Immature natural killer cell (primary cell): ENCODE results near the gene ILDR2. TPM values are rescaled to one million over a fixed set of nuclear protein-coding genes. Genes with fewer than 3 reads are reported as not detected.
A peak's percentile ranks its signal among the peaks of the same experiment; 100 is the strongest.

ENCODE experiments used
- DNase-seq, 3 donors: peaks; one replicate each; pipeline ENCODE4 v3.0.0; 2022; ENCODE audit warnings: mixed read lengths in 1 of 3
- H3K27ac Mint-ChIP-seq, 6 donors: one replicate each; pipeline ENCODE4 v1.8.0; 2020; ENCODE audit warnings: mixed read lengths in 6 of 6, mild to moderate bottlenecking in 5 of 6, inconsistent platforms in 4 of 6, moderate library complexity in 3 of 6
- H3K27me3 Mint-ChIP-seq, 3 donors: one replicate each; pipeline ENCODE4 v1.8.0; 2020 to 2021; ENCODE audit warnings: low read depth in 3 of 3, mild to moderate bottlenecking in 3 of 3, mixed read lengths in 3 of 3, moderate library complexity in 3 of 3, inconsistent platforms in 1 of 3
- H3K36me3 Mint-ChIP-seq, 3 donors: one replicate each; pipeline ENCODE4 v1.8.0; 2020; ENCODE audit warnings: mixed read lengths in 3 of 3, inconsistent platforms in 2 of 3, mild to moderate bottlenecking in 2 of 3
- H3K4me1 Mint-ChIP-seq, 2 donors: one replicate each; pipeline ENCODE4 v1.8.0; 2020; ENCODE audit warnings: inconsistent platforms in 2 of 2, mild to moderate bottlenecking in 2 of 2, mixed read lengths in 2 of 2, moderate library complexity in 1 of 2
- H3K4me3 Mint-ChIP-seq, 5 donors: one replicate each; pipeline ENCODE4 v1.8.0; 2020; ENCODE audit warnings: mild to moderate bottlenecking in 5 of 5, mixed read lengths in 5 of 5, inconsistent platforms in 3 of 5, moderate library complexity in 3 of 5
- H3K9me3 Mint-ChIP-seq, 6 donors: one replicate each; pipeline ENCODE4 v1.8.0; 2020; ENCODE audit warnings: mild to moderate bottlenecking in 6 of 6, mixed read lengths in 6 of 6, inconsistent platforms in 4 of 6, moderate library complexity in 3 of 6
- polyA plus RNA-seq, 3 donors: library from polyadenylated mRNA; unstranded; fragments of 300-500 nt; fragmentation: Illumina TruSeq; gene quantifications; one replicate each; pipeline ENCODE4 v1.2.3, GENCODE V29; 2021

The ILDR2 gene
- polyA plus RNA-seq, 3 donors from 2014 or later, result 1.9 TPM; not detected in 2

DNA sequence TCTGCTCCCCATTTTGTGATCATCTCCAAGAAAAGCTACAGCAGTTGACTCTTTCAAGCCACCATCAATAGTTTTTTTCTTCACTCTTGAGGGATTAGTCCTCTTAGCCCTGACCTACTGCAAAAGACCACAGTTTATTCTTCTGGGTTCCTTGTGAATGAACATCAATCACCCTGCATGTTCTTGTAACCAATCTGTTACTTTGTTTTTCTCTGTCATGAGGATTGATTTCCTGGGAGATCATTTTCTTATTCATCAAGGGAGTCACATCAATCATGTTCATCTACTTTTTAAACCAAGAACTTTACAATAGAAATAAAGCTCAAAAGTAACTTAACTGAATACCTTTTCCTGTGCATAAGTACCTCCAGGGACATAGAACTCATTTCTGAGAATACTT is 21.8 kb downstream of the ILDR2 start:
- Mint-ChIP-seq H3K4me3 (no peak overlapping the region), H3K9me3 (no peaks in the 10 kb centered on the region), H3K27me3 (peaks cover 2 to 11% (median 2%) of the 10 kb centered on the region in 3 donors), H3K36me3 (peaks cover 0 to 5% (median 3%) of the 10 kb centered on the region in 3 donors), H3K27ac (no peak overlapping the region), H3K4me1 (no peaks in the 10 kb centered on the region)
- DNase-seq, result no peak

GRCh38 chr1:166952002-166952746 is 23.2 kb downstream of the ILDR2 start:
- no peak overlapping the region for H3K27ac Mint-ChIP-seq
- peaks cover 2 to 11% (median 10%) of the 10 kb centered on the region in 3 donors for H3K27me3 Mint-ChIP-seq
- H3K9me3 Mint-ChIP-seq, result no peaks in the 10 kb centered on the region
- H3K4me3 Mint-ChIP-seq, result no peak overlapping the region
- peaks cover 0 to 5% (median 0%) of the 10 kb centered on the region in 3 donors for H3K36me3 Mint-ChIP-seq
- peaks cover 9 to 13% of the 10 kb centered on the region in 2 donors for H3K4me1 Mint-ChIP-seq
- DNase-seq, result no peak

- Mint-ChIP-seq H3K4me3 (no peak overlapping the region), H3K27me3 (peaks cover 0 to 16% (median 10%) of the 10 kb centered on the region in 3 donors), H3K36me3 (peaks cover 0 to 5% (median 0%) of the 10 kb centered on the region in 3 donors), H3K27ac (peak overlapping the region in 1 of 6 donors; percentile 42), H3K9me3 (no peaks in the 10 kb centered on the region), H3K4me1 (peaks cover 11 to 19% of the 10 kb centered on the region in 2 donors)
- no peak for DNase-seq
Observed at GRCh38 chr1:166951050-166951449, 24.3 kb downstream of the ILDR2 start.

DNA sequence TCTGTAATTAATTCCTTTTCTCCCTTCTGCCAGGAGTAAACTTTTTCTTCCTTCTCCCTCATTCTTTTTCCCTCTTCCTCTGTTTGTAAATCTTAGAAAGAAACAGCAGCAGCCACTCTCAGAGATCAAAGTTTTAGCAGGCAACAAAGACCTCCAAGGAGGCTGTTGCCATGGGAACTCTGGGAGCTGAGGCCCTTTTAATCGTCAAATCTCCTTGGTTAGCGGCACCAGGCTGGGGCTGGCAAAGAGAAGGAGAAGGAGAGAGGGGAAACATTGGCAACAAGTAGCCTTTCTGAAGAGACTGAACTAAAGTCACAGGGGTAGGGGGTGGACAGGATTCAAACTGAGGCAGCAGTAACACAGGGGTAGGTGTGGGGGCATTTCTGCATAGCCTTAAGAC is 25.2 kb downstream of the ILDR2 start:
- peaks cover 0 to 5% (median 0%) of the 10 kb centered on the region in 3 donors for H3K36me3 Mint-ChIP-seq
- H3K27ac Mint-ChIP-seq, result peak overlapping the region in 1 of 6 donors; percentile 26
- peaks cover 11 to 19% of the 10 kb centered on the region in 2 donors for H3K4me1 Mint-ChIP-seq
- no peak for DNase-seq
- no peak overlapping the region for H3K4me3 Mint-ChIP-seq
- peaks cover 2 to 16% (median 10%) of the 10 kb centered on the region in 3 donors for H3K27me3 Mint-ChIP-seq
- no peaks in the 10 kb centered on the region for H3K9me3 Mint-ChIP-seq

DNA sequence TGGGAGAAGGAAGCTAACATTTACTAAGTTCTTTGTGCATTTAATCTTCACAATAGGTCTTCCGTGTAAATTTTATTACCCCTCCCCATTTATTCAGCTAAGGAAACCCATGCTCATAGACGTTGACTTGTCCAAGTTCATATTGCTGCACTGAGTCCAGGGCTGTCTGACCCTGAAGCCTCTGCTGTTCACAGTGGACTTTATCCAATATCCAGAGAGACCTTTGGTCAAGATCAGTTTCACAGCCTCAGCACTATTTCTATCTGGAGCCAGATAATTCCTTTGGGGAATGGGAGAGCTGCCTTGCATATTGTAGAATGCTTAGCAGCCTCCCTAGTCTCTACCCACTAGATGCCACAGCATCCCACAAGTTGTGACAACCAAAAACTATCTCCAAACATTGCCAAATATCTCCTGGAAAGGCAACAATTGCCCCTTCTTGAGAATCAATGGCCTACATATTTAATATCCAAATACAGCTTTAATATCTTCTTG is 26.4 kb downstream of the ILDR2 start:
- Mint-ChIP-seq H3K27ac (no peak overlapping the region), H3K9me3 (no peaks in the 10 kb centered on the region), H3K27me3 (peaks cover 2 to 13% (median 12%) of the 10 kb centered on the region in 3 donors), H3K36me3 (peaks cover 0 to 5% (median 0%) of the 10 kb centered on the region in 3 donors), H3K4me1 (peaks cover 11 to 26% of the 10 kb centered on the region in 2 donors), H3K4me3 (no peak overlapping the region)
- no peak for DNase-seq

- Mint-ChIP-seq H3K36me3 (no peaks in the 10 kb centered on the region), H3K27ac (peak overlapping the region in 3 of 6 donors; percentile 27 to 64 (median 55)), H3K9me3 (no peaks in the 10 kb centered on the region), H3K4me1 (peaks cover 11 to 26% of the 10 kb centered on the region in 2 donors), H3K27me3 (peaks cover 2 to 13% (median 13%) of the 10 kb centered on the region in 3 donors), H3K4me3 (peak overlapping the region; percentile 51 to 82 (median 71))
- DNase-seq, result peak; percentile 69 to 72 (median 72)
Observed at GRCh38 chr1:166947398-166948043, 27.8 kb downstream of the ILDR2 start.

DNA sequence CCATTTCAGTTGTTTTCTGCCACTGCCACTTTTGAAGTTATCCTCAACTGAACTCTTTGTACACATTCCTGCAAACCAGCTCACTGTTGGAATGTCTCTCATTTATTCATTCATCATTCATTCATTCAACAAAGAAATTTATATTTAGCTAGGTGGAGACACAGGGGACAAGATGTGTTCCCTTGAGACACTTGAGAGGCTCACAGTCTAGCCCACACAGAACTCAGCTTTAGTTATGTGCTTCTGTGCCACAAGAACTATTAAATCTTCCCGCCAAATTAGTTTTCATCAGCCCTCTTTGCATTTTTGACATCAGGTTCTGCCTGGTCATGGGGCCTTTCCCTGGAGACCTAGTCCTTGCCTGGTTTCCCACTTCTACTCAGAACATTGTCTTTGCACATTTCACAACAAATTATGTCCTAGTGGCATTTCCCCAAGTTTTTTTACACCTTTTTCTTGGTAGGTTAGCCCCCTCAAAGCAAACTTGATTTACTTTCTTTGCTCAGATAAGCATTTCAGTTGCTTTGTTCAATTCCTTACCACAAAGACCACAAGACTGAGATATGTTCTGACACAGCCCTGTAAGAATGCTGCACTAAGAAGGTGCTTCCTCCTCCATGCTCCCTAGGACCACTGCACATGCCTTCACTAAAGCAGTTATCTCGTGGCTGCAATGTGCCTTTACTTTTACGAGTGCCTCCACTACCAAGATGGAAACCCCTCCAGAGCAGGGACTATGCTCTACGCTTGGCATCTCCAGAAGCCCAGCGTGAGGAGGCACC is 31.0 kb downstream of the ILDR2 start:
- Mint-ChIP-seq H3K4me1 (peaks cover 11 to 26% of the 10 kb centered on the region in 2 donors), H3K4me3 (no peak overlapping the region), H3K27me3 (peaks cover 2 to 12% (median 5%) of the 10 kb centered on the region in 3 donors), H3K36me3 (no peaks in the 10 kb centered on the region), H3K9me3 (no peaks in the 10 kb centered on the region), H3K27ac (no peak overlapping the region)
- no peak for DNase-seq

DNA sequence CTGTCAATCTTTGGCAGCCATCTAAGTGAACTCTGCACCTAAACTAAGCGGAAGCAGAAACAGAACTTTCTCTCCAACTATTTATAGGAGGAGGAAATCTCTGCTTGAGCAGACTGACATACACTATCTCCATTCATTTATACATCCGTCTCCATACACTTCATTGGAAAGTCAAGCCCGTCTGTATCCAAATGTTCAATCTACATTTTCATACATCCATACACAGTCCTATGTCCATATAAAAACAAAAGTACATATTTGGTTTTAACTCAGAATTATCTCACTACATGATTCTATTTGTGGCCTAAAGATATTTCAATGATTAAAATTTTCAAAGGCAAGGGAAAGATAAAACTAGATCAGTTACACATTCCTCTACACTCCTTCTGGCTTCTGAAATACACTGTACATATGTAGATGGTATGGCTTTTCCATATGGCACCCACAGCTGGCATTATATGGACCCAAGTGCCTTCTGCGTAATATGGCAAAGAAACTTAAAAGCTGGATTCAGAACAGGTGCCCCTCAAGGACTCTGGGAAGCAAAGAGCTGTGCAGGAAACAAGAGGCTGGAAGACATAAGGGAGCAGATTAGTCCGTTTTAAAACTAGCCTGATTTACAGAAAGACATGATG is 35.5 kb downstream of the ILDR2 start:
- no peak for DNase-seq
- H3K4me3 Mint-ChIP-seq, result no peak overlapping the region
- H3K36me3 Mint-ChIP-seq, result no peaks in the 10 kb centered on the region
- no peaks in the 10 kb centered on the region for H3K9me3 Mint-ChIP-seq
- peaks cover 0 to 6% of the 10 kb centered on the region in 2 donors for H3K4me1 Mint-ChIP-seq
- peaks cover 0 to 7% (median 4%) of the 10 kb centered on the region in 3 donors for H3K27me3 Mint-ChIP-seq
- H3K27ac Mint-ChIP-seq, result no peak overlapping the region

- Mint-ChIP-seq H3K4me3 (no peak overlapping the region), H3K27ac (no peak overlapping the region), H3K27me3 (peaks cover 0 to 4% (median 3%) of the 10 kb centered on the region in 3 donors), H3K36me3 (no peaks in the 10 kb centered on the region), H3K4me1 (no peaks in the 10 kb centered on the region), H3K9me3 (no peaks in the 10 kb centered on the region)
- DNase-seq, result no peak
Observed at GRCh38 chr1:166937962-166938361, 37.4 kb downstream of the ILDR2 start.

DNA sequence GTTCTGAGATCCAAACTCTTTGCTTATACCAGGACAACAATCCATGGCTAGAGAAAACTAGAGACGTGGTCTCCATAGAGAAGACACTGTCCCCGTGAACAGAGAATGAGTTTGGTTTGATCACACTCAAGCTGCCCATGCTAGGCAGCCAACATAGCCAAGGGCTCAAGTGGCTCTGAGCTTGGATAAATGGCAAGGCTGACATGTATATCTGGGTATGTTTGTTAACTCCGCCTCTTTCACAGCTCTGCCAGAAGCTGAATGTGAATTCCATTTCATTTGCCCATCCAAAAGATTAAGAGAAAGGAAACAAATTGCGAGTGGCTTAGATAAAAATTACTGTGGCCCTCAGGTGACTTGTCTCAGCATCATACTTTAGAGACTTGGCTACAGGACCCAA is 38.0 kb downstream of the ILDR2 start:
- H3K9me3 Mint-ChIP-seq, result no peaks in the 10 kb centered on the region
- H3K4me3 Mint-ChIP-seq, result no peak overlapping the region
- no peaks in the 10 kb centered on the region for H3K36me3 Mint-ChIP-seq
- H3K27me3 Mint-ChIP-seq, result peaks cover 0 to 4% (median 3%) of the 10 kb centered on the region in 3 donors
- no peak for DNase-seq
- no peak overlapping the region for H3K27ac Mint-ChIP-seq
- no peaks in the 10 kb centered on the region for H3K4me1 Mint-ChIP-seq

GRCh38 chr1:166933633-166934032 is 41.7 kb downstream of the ILDR2 start:
- Mint-ChIP-seq H3K27ac (no peak overlapping the region), H3K27me3 (peaks cover 0 to 4% (median 3%) of the 10 kb centered on the region in 3 donors), H3K4me3 (no peak overlapping the region), H3K9me3 (no peaks in the 10 kb centered on the region), H3K4me1 (no peaks in the 10 kb centered on the region), H3K36me3 (no peaks in the 10 kb centered on the region)
- DNase-seq, result no peak

DNA sequence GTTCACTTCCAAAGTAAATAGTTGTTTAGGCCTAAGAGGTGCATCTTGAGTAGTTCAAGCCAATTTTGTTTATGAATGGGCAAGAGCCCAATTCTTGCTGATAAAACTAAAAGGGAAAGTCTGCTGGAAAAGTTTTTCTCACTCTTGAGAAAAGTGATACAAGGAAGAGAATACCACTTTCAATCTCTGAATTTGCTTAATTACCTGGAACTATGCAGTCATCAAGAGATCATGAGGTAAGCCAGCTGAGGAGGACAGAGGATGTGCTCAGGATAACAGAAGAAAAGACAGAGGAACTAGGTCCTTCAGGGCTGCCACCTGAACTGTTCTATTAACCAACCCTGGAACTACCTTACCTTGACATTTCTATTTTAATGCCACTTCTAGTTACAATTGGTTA is 42.2 kb downstream of the ILDR2 start:
- no peaks in the 10 kb centered on the region for H3K4me1 Mint-ChIP-seq
- no peaks in the 10 kb centered on the region for H3K36me3 Mint-ChIP-seq
- no peaks in the 10 kb centered on the region for H3K9me3 Mint-ChIP-seq
- no peak overlapping the region for H3K4me3 Mint-ChIP-seq
- H3K27ac Mint-ChIP-seq, result no peak overlapping the region
- H3K27me3 Mint-ChIP-seq, result peaks cover 0 to 3% (median 3%) of the 10 kb centered on the region in 3 donors
- no peak for DNase-seq

GRCh38 chr1:166929911-166930310 is 45.4 kb downstream of the ILDR2 start:
- Mint-ChIP-seq H3K4me3 (no peak overlapping the region), H3K27ac (no peak overlapping the region), H3K9me3 (no peaks in the 10 kb centered on the region), H3K27me3 (peaks cover 0 to 9% (median 0%) of the 10 kb centered on the region in 3 donors), H3K36me3 (no peaks in the 10 kb centered on the region), H3K4me1 (no peaks in the 10 kb centered on the region)
- no peak for DNase-seq
